Measurements from ENCODE around the gene CFAP74. TPM values are rescaled to one million over a fixed set of nuclear protein-coding genes. Genes with fewer than 3 reads are reported as not detected.

CFAP74 gene
- total RNA-seq, 2 experiments from 2014 or later = not detected

- Histone ChIP-seq H3K36me3 (ENCODE audit: insufficient read depth, low read length) (no peaks in the 10 kb centered on the region), H3K27ac (ENCODE audit: low read depth in 1 of 2, low read length in 2 of 2) (no peak overlapping the region), H3K4me3 (ENCODE audit: low read length) (no peak overlapping the region), H3K9me3 (ENCODE audit: control insufficient read depth in 1 of 2, insufficient read depth in 1 of 2, low read length in 2 of 2) (no peaks in the 10 kb centered on the region), H3K4me1 (ENCODE audit: insufficient read depth, low read length) (no peaks in the 10 kb centered on the region), H3K27me3 (ENCODE audit: control insufficient read depth in 1 of 2, insufficient read depth in 2 of 2, low read length in 2 of 2) (no peaks in the 10 kb centered on the region)
- TF ChIP-seq CTCF (IDR thresholded peaks at IDR 0.05) = no peak
- DNase-seq (peak in 1 of 14 experiments; percentile 12), ATAC-seq (ENCODE audit: poor library complexity) (no peak)
- CTCF ChIA-PET = no interaction called here
- POLR2A ChIA-PET = no interaction called here
- Mint-ChIP-seq H3K27me3 (no peaks in the 10 kb centered on the region), H3K27ac (no peak overlapping the region), H3K4me3 (no peak overlapping the region), H3K36me3 (ENCODE audit: low read depth) (no peaks in the 10 kb centered on the region), H3K9me3 (no peaks in the 10 kb centered on the region), H3K4me1 (ENCODE audit: low read depth) (no peaks in the 10 kb centered on the region)
- intact Hi-C loops (cut with DNase I, micrococcal nuclease) = no loop called here
Measured at GRCh38 chr1:1927751-1928150, 75.8 kb downstream of the CFAP74 start.

- Histone ChIP-seq H3K4me3 (ENCODE audit: low read length) (no peak overlapping the region), H3K27me3 (ENCODE audit: control insufficient read depth in 1 of 2, insufficient read depth in 2 of 2, low read length in 2 of 2) (no peaks in the 10 kb centered on the region), H3K9me3 (ENCODE audit: control insufficient read depth in 1 of 2, insufficient read depth in 1 of 2, low read length in 2 of 2) (no peaks in the 10 kb centered on the region), H3K27ac (ENCODE audit: low read depth in 1 of 2, low read length in 2 of 2) (no peak overlapping the region), H3K36me3 (ENCODE audit: insufficient read depth, low read length) (no peaks in the 10 kb centered on the region), H3K4me1 (ENCODE audit: insufficient read depth, low read length) (no peaks in the 10 kb centered on the region)
- CTCF ChIA-PET = no interaction called here
- no peaks in the 10 kb centered on the region for H3K9me3 Mint-ChIP-seq
- ATAC-seq (ENCODE audit: poor library complexity) (no peak), DNase-seq (peak in 1 of 14 experiments; percentile 16)
- no peak overlapping the region for H3K27ac Mint-ChIP-seq
- intact Hi-C loops (cut with DNase I, micrococcal nuclease) = no loop called here
- no peaks in the 10 kb centered on the region for H3K36me3 Mint-ChIP-seq (ENCODE audit: low read depth)
- H3K4me3 Mint-ChIP-seq = no peak overlapping the region
- no peaks in the 10 kb centered on the region for H3K4me1 Mint-ChIP-seq (ENCODE audit: low read depth)
- no peak for TF ChIP-seq CTCF (IDR thresholded peaks at IDR 0.05)
- POLR2A ChIA-PET = no interaction called here
- H3K27me3 Mint-ChIP-seq = no peaks in the 10 kb centered on the region
Measured at GRCh38 chr1:1926886-1927660, 76.5 kb downstream of the CFAP74 start.

- TF ChIP-seq CTCF (IDR thresholded peaks at IDR 0.05) = no peak
- no peaks in the 10 kb centered on the region for H3K36me3 ChIP-seq (ENCODE audit: insufficient read depth, low read length)
- POLR2A ChIA-PET = no interaction called here
Measured at GRCh38 chr1:1926346-1926811, 77.2 kb downstream of the CFAP74 start.

More at GRCh38 chr1:1926346-1926811, 77.2 kb downstream of the CFAP74 start:
- H3K36me3 Mint-ChIP-seq (ENCODE audit: low read depth) = no peaks in the 10 kb centered on the region
- H3K27ac ChIP-seq (ENCODE audit: low read depth in 1 of 2, low read length in 2 of 2) = no peak overlapping the region
- H3K27me3 ChIP-seq (ENCODE audit: control insufficient read depth in 1 of 2, insufficient read depth in 2 of 2, low read length in 2 of 2) = no peaks in the 10 kb centered on the region
- ATAC-seq (ENCODE audit: poor library complexity) (no peak), DNase-seq (peak in 1 of 14 experiments; percentile 33)
- no peak overlapping the region for H3K4me3 ChIP-seq (ENCODE audit: low read length)
- intact Hi-C loops (cut with DNase I, micrococcal nuclease) = no loop called here
- H3K4me1 Mint-ChIP-seq (ENCODE audit: low read depth) = no peaks in the 10 kb centered on the region
- H3K27ac Mint-ChIP-seq = no peak overlapping the region
- H3K9me3 ChIP-seq (ENCODE audit: control insufficient read depth in 1 of 2, insufficient read depth in 1 of 2, low read length in 2 of 2) = no peaks in the 10 kb centered on the region
- H3K27me3 Mint-ChIP-seq = no peaks in the 10 kb centered on the region
- H3K9me3 Mint-ChIP-seq = no peaks in the 10 kb centered on the region
- H3K4me1 ChIP-seq (ENCODE audit: insufficient read depth, low read length) = no peaks in the 10 kb centered on the region
- no peak overlapping the region for H3K4me3 Mint-ChIP-seq
- CTCF ChIA-PET = no interaction called here
